Body of pancreas (tissue), 4 donors: ENCODE measurements around the gene MAP1B. TPM values are rescaled to one million over a fixed set of nuclear protein-coding genes. Genes with fewer than 3 reads are reported as not detected.

Experiments used
- ATAC-seq: fragments of 150-250 bp; one replicate; pipeline ENCODE4 v1.9.1; 2016
- DNase-seq, 4 donors: peaks; one replicate each; pipeline ENCODE4 v3.0.0-alpha.2; 2019
- H3K27ac ChIP-seq, 4 donors: fragments of 200-600 bp; sonication (generic); 1 replicate in 3 of 4; 2 replicates in 1 of 4; pipeline versions ENCODE4 v1.5.1 to v1.6.1; 2016 to 2019; ENCODE audit warnings: mild to moderate bottlenecking in 1 of 4, mixed read lengths in 1 of 4, moderate library complexity in 1 of 4
- H3K27me3 ChIP-seq, 2 donors: fragments of 200-600 bp; sonication (generic); one replicate each; pipeline ENCODE4 v1.6.0; 2016; ENCODE audit warnings: mild to moderate bottlenecking in 1 of 2
- H3K36me3 ChIP-seq, 2 donors: fragments of 200-600 bp; sonication (generic); replicated peaks in 1 of 2; 2 replicates each; pipeline ENCODE4 v1.5.1; 2016; ENCODE audit warnings: low read depth in 2 of 2; ENCODE audit not compliant: insufficient read depth in 1 of 2
- H3K4me1 ChIP-seq: fragments of 200-600 bp; sonication (generic); one replicate; pipeline ENCODE4 v1.6.0; 2016
- H3K4me3 ChIP-seq, 2 donors: fragments of 200-600 bp; sonication (generic); 1 replicate in 1 of 2; 2 replicates in 1 of 2; pipeline ENCODE4 v1.5.1; 2016 to 2019
- H3K9me3 ChIP-seq, 3 donors: fragments of 200-600 bp; sonication (generic); 1 replicate in 2 of 3; 2 replicates in 1 of 3; pipeline ENCODE4 v1.5.1; 2016
- CTCF ChIP-seq, 7 experiments: fragments of 450-650 bp in 4 of 7; fragments of 200-600 bp in 3 of 7; sonication (generic) in 3 of 7; IDR thresholded peaks; one replicate each; pipeline ENCODE4 v1.5.1; 2016 to 2019; ENCODE audit warnings: antibody characterized with exemption in 7 of 7
- POLR2A ChIP-seq, 3 donors: fragments of 450-650 bp; IDR thresholded peaks; one replicate each; pipeline ENCODE4 v1.6.1; 2016; ENCODE audit warnings: antibody characterized with exemption in 3 of 3, mild to moderate bottlenecking in 2 of 3
- WGBS, 2 donors: methylation state at CpG; one replicate each; pipeline ENCODE4 v1.1.5; 2017; 5-methylcytosine and 5-hydroxymethylcytosine counted together
- intact Hi-C: fragments of 100-400 bp; cut with DNase I; formaldehyde crosslinking; loops from one replicate; pipeline ENCODE4 v1.15.1; 2023
- total RNA-seq, 2 donors: library from RNA; depleted of rRNA; stranded (reverse); fragments of >200 nt; gene quantifications; one replicate each; pipeline ENCODE4 v1.1.0, GENCODE V29; 2016

MAP1B gene
- total RNA-seq, 2 donors from 2014 or later, result 30.4 to 69.9 TPM

GRCh38 chr5:72241346-72242003 is 134.2 kb downstream of the MAP1B start:
- Histone ChIP-seq H3K4me3 (no peak overlapping the region), H3K9me3 (no peaks in the 10 kb centered on the region), H3K36me3 (no peaks in the 10 kb centered on the region), H3K27me3 (no peaks in the 10 kb centered on the region), H3K27ac (peak overlapping the region; percentile 25 to 69 (median 35)), H3K4me1 (peaks cover 5% of the 10 kb centered on the region)
- peak; percentile 91 for ATAC-seq
- intact Hi-C loops, result no loop called here
- WGBS, 2 donors, result 37 to 40% methylated on average over 5 of the region's 5 CpGs
- DNase-seq, result peak; percentile 40 to 69 (median 52)
- TF ChIP-seq POLR2A (IDR thresholded peaks at IDR 0.05) (no peak), CTCF (IDR thresholded peaks at IDR 0.05) (no peak)

DNA sequence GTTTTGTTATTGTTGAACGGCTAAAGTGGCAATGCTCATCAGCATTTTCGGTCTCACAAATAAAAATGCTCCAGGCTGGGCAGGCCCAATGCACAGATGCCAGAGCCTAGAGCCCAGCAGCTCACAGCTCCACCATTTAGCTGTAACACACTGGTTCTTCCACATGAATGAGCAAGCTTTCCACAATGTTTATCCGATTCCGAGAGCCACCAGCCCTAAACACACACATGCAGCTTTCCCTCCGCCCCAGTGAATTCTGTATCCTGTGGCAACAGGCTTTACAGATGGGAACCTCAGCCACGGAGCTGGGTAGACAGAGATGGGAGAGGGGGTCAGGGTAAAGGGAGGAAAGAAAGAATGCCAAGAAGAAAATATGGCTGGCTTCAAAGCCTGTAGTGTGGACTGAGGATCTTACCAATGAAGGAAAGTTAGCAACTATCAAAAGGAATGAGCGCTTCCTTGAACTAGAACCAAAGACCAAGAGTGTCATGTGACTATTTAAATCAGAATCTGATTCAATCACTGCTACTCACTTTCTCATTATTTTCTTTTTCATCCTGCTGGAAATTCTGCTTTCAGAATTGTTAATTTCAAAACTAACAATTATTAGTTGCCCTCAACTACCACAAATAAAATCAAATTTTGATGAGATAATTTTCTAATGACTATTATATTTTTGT is 135.7 kb downstream of the MAP1B start:
- intact Hi-C loops, result no loop called here
- Histone ChIP-seq H3K27ac (no peak overlapping the region), H3K4me1 (peaks cover 6% of the 10 kb centered on the region), H3K4me3 (no peak overlapping the region), H3K27me3 (no peaks in the 10 kb centered on the region), H3K9me3 (no peaks in the 10 kb centered on the region), H3K36me3 (no peaks in the 10 kb centered on the region)
- DNase-seq (peak in 1 of 4 donors; percentile 30), ATAC-seq (no peak)
- WGBS, 2 donors, result 92 to 93% methylated on average over 7 of the region's 7 CpGs
- TF ChIP-seq POLR2A (IDR thresholded peaks at IDR 0.05) (no peak), CTCF (IDR thresholded peaks at IDR 0.05) (no peak)

- no peak overlapping the region for H3K4me3 ChIP-seq
- WGBS, 2 donors, result 42 to 57% methylated on average over 2 of the region's 2 CpGs
- DNase-seq (no peak), ATAC-seq (no peak)
- H3K4me1 ChIP-seq, result peaks cover 11% of the 10 kb centered on the region
- no peaks in the 10 kb centered on the region for H3K27me3 ChIP-seq
- no peak overlapping the region for H3K27ac ChIP-seq
- intact Hi-C loops, result no loop called here
- H3K36me3 ChIP-seq, result no peaks in the 10 kb centered on the region
- no peaks in the 10 kb centered on the region for H3K9me3 ChIP-seq
- TF ChIP-seq CTCF (IDR thresholded peaks at IDR 0.05) (no peak), POLR2A (IDR thresholded peaks at IDR 0.05) (no peak)
Observed at GRCh38 chr5:72243706-72244105, 136.4 kb downstream of the MAP1B start.

DNA sequence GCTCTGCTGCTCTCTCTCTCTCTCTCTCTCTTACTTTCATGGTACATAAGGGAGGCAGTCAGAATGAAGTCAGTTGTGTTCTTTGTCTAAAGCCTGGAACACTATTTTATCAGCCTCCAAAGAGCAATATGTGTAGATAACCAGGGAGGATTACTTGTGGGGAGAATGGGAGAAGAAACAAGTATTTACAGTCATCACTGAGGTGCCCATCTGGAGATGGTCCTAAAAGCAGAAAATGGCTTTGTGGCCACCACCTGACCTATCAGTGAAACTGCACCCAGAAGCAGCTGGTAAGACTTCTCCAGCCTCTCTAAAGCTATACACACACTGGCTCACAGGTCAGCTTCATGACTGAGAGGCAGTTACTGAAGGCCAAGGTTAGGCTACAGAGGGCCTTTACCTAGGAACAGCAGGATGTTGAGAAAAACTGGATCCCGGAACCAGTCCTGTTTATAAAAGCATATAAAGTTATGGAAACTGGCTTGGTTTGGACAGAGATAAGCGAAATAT is 137.6 kb downstream of the MAP1B start:
- ATAC-seq, result no peak
- Histone ChIP-seq H3K27me3 (no peaks in the 10 kb centered on the region), H3K36me3 (no peaks in the 10 kb centered on the region), H3K27ac (no peak overlapping the region), H3K9me3 (no peaks in the 10 kb centered on the region), H3K4me3 (no peak overlapping the region), H3K4me1 (peaks cover 14% of the 10 kb centered on the region)
- 79 to 82% methylated on average over 2 of the region's 2 CpGs for WGBS, 2 donors
- intact Hi-C loops, result no loop called here
- TF ChIP-seq CTCF (IDR thresholded peaks at IDR 0.05), result peak in 6 of 7 experiments; percentile 7 to 48 (median 32)
- TF ChIP-seq POLR2A (IDR thresholded peaks at IDR 0.05), result no peak
- DNase-seq, result peak in 3 of 4 donors; percentile 25 to 50 (median 27)
